Endothelial cell of umbilical vein (primary cell): ENCODE measurements around the gene MAG.

Source experiments
- EZH2 ChIP-seq: IDR thresholded peaks from 2 replicates; pipeline ENCODE4 v1.6.1; 2012; ENCODE audit warnings: borderline replicate concordance, low read depth, mild to moderate bottlenecking, moderate library complexity, low read length, inconsistent platforms; ENCODE audit not compliant: severe bottlenecking
- MYC ChIP-seq: IDR thresholded peaks from one replicate; pipeline ENCODE4 v1.6.1; 2011; ENCODE audit warnings: mild to moderate bottlenecking, low read depth, low read length
- POLR2AphosphoS5 ChIP-seq: IDR thresholded peaks from 2 replicates; pipeline ENCODE4 v1.6.1; 2012; ENCODE audit warnings: low read depth, mild to moderate bottlenecking, control low read depth, low read length, moderate library complexity; ENCODE audit not compliant: insufficient read depth
- TF ChIP-seq, protein P1 (sequence below): IDR thresholded peaks from 2 replicates; pipeline ENCODE4 v1.6.1; 2011; ENCODE audit not compliant: insufficient read depth, insufficient read length
- TF ChIP-seq, protein P2 (sequence below), 2 donors: IDR thresholded peaks; 1 replicate in 1 of 2; 2 replicates in 1 of 2; pipeline ENCODE4 v1.5.1; 2011; ENCODE audit warnings: low read length in 2 of 2, mild to moderate bottlenecking in 2 of 2, moderate library complexity in 2 of 2, control low read depth in 1 of 2, inconsistent platforms in 1 of 2, low read depth in 1 of 2; ENCODE audit not compliant: insufficient read depth in 1 of 2; ENCODE audit errors: extremely low read depth in 1 of 2

DNA sequence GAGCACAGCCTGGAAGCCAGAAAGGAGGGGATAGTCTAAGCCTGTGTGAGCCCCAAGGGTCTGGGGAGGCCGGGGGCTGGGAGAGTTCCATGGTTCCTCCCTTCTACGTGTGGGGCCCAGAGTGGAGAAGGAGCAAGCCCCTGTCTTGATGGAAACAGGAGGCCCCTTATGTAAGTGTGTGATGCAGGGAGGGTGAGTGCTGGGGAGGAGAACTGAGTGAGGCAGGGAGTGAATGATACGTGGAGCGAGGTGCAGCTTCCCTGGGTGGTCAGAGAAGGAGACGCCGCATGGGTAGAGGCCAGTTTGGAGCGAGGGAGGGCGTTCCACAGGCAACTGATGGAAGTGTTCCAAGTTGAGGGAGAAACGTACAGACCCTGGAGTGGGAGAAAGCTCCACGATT lies 16.0 kb downstream of the MAG start:
- no peak for TF ChIP-seq EZH2
- TF ChIP-seq, protein P1, sequence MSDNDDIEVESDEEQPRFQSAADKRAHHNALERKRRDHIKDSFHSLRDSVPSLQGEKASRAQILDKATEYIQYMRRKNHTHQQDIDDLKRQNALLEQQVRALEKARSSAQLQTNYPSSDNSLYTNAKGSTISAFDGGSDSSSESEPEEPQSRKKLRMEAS: no peak
- TF ChIP-seq MYC: no peak
- TF ChIP-seq, protein P2, sequence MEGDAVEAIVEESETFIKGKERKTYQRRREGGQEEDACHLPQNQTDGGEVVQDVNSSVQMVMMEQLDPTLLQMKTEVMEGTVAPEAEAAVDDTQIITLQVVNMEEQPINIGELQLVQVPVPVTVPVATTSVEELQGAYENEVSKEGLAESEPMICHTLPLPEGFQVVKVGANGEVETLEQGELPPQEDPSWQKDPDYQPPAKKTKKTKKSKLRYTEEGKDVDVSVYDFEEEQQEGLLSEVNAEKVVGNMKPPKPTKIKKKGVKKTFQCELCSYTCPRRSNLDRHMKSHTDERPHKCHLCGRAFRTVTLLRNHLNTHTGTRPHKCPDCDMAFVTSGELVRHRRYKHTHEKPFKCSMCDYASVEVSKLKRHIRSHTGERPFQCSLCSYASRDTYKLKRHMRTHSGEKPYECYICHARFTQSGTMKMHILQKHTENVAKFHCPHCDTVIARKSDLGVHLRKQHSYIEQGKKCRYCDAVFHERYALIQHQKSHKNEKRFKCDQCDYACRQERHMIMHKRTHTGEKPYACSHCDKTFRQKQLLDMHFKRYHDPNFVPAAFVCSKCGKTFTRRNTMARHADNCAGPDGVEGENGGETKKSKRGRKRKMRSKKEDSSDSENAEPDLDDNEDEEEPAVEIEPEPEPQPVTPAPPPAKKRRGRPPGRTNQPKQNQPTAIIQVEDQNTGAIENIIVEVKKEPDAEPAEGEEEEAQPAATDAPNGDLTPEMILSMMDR (IDR thresholded peaks at IDR 0.05; ENCODE audit: extremely low read depth in 1 of 2, insufficient read depth in 1 of 2, low read depth in 1 of 2, low read length in 2 of 2): no peak
- TF ChIP-seq POLR2AphosphoS5: no peak
